Testis (tissue), 3 donors: ENCODE measurements around the gene ATP11A. TPM values are rescaled to one million over a fixed set of nuclear protein-coding genes. Genes with fewer than 3 reads are reported as not detected.

Experiments
- DNase-seq: peaks from one replicate; pipeline ENCODE4 v3.0.0-alpha.2; 2019
- H3K27ac ChIP-seq, 2 donors: fragments of 200-600 bp; sonication (generic); one replicate each; pipeline ENCODE4 v1.5.1; 2019
- H3K27me3 ChIP-seq: fragments of 200-600 bp; sonication (generic); one replicate; pipeline ENCODE4 v1.5.1; 2019
- H3K36me3 ChIP-seq: fragments of 200-600 bp; sonication (generic); one replicate; pipeline ENCODE4 v1.5.1; 2017; ENCODE audit warnings: low read depth; ENCODE audit errors: missing control alignments
- H3K4me1 ChIP-seq: fragments of 200-600 bp; sonication (generic); one replicate; pipeline ENCODE4 v1.5.1; 2019
- H3K4me3 ChIP-seq, 2 donors: fragments of 200-600 bp; sonication (generic); one replicate each; pipeline ENCODE4 v1.5.1; 2017 to 2019
- H3K9me3 ChIP-seq: fragments of 200-600 bp; sonication (generic); one replicate; pipeline ENCODE4 v1.5.1; 2017
- CTCF ChIP-seq, 3 experiments: fragments of 450-650 bp in 2 of 3; fragments of 200-600 bp in 1 of 3; sonication (generic) in 1 of 3; IDR thresholded peaks; one replicate each; pipeline ENCODE4 v1.5.1; 2016 to 2019; ENCODE audit warnings: antibody characterized with exemption in 3 of 3, mild to moderate bottlenecking in 2 of 3, moderate library complexity in 1 of 3
- POLR2A ChIP-seq: fragments of 450-650 bp; IDR thresholded peaks from one replicate; pipeline ENCODE4 v1.6.1; 2017; ENCODE audit warnings: antibody characterized with exemption, mild to moderate bottlenecking, moderate library complexity
- WGBS, 2 donors: methylation state at CpG; one replicate each; pipeline ENCODE4 v1.1.5; 2018; 5-methylcytosine and 5-hydroxymethylcytosine counted together
- intact Hi-C: fragments of 100-400 bp; cut with DNase I; formaldehyde crosslinking; loops from one replicate; pipeline ENCODE4 v1.15.1; 2023; ENCODE audit warnings: low total_unique reads
- polyA plus RNA-seq: library from polyadenylated mRNA; stranded (reverse); fragments of 350-450 nt; fragmentation: Illumina TruSeq; extraction: RNeasy Lipid Tissue Mini Kit (QIAGEN cat#74804); gene quantifications from one replicate; pipeline ENCODE4 v1.2.3, GENCODE V29; 2014; ENCODE audit warnings: low read depth, low replicate concordance; ENCODE audit not compliant: insufficient read depth
- total RNA-seq, 2 donors: library from RNA; depleted of rRNA; stranded (reverse); fragments of >200 nt; gene quantifications; one replicate each; pipeline ENCODE4 v1.2.3, GENCODE V29; 2016

The ATP11A gene
- total and polyA plus RNA-seq, 3 donors from 2014 or later, result 34.4 to 122 (median 112) TPM

- H3K4me3 ChIP-seq, result no peak overlapping the region
- H3K36me3 ChIP-seq, result no peaks in the 10 kb centered on the region
- no peaks in the 10 kb centered on the region for H3K9me3 ChIP-seq
- H3K27me3 ChIP-seq, result no peaks in the 10 kb centered on the region
- WGBS, 2 donors, result 80 to 89% methylated on average over 5 to 8 of the region's 8 CpGs
- no peak overlapping the region for H3K27ac ChIP-seq
- TF ChIP-seq CTCF (IDR thresholded peaks at IDR 0.05), result no peak
- no peak for TF ChIP-seq POLR2A
- no peak for DNase-seq
- intact Hi-C loops, result no loop called here
- H3K4me1 ChIP-seq, result no peaks in the 10 kb centered on the region
Measured at GRCh38 chr13:112900691-112901091, 210.9 kb downstream of the ATP11A start.

GRCh38 chr13:112902101-112902651, 212.3 kb downstream of the ATP11A start:
- no peak overlapping the region for H3K27ac ChIP-seq
- WGBS, 2 donors, result 78 to 82% methylated on average over 14 of the region's 14 CpGs
- no peaks in the 10 kb centered on the region for H3K27me3 ChIP-seq
- DNase-seq, result no peak
- intact Hi-C loops, result no loop called here
- no peak overlapping the region for H3K4me3 ChIP-seq
- no peaks in the 10 kb centered on the region for H3K9me3 ChIP-seq
- H3K36me3 ChIP-seq, result no peaks in the 10 kb centered on the region
- TF ChIP-seq CTCF (IDR thresholded peaks at IDR 0.05) (no peak), POLR2A (no peak)
- H3K4me1 ChIP-seq, result no peaks in the 10 kb centered on the region

- no peak for TF ChIP-seq CTCF (IDR thresholded peaks at IDR 0.05)
- no peak for TF ChIP-seq POLR2A
- intact Hi-C loops, result no loop called here
- Histone ChIP-seq H3K27ac (no peak overlapping the region), H3K9me3 (no peaks in the 10 kb centered on the region), H3K4me3 (no peak overlapping the region), H3K27me3 (no peaks in the 10 kb centered on the region), H3K4me1 (no peaks in the 10 kb centered on the region), H3K36me3 (no peaks in the 10 kb centered on the region)
- WGBS, 2 donors, result 69 to 73% methylated on average over 2 of the region's 2 CpGs
- DNase-seq, result no peak
Measured at GRCh38 chr13:112902669-112903068, 212.8 kb downstream of the ATP11A start.

GRCh38 chr13:112903071-112903577, 213.3 kb downstream of the ATP11A start:
- Histone ChIP-seq H3K4me3 (no peak overlapping the region), H3K36me3 (no peaks in the 10 kb centered on the region), H3K27ac (no peak overlapping the region), H3K9me3 (no peaks in the 10 kb centered on the region), H3K4me1 (no peaks in the 10 kb centered on the region), H3K27me3 (no peaks in the 10 kb centered on the region)
- TF ChIP-seq CTCF (IDR thresholded peaks at IDR 0.05) (no peak), POLR2A (no peak)
- WGBS, 2 donors, result 94 to 97% methylated on average over 8 of the region's 8 CpGs
- DNase-seq, result no peak
- intact Hi-C loops, result no loop called here

GRCh38 chr13:112903606-112904195, 213.9 kb downstream of the ATP11A start:
- Histone ChIP-seq H3K4me1 (no peaks in the 10 kb centered on the region), H3K27ac (no peak overlapping the region), H3K27me3 (no peaks in the 10 kb centered on the region), H3K9me3 (no peaks in the 10 kb centered on the region), H3K4me3 (no peak overlapping the region), H3K36me3 (no peaks in the 10 kb centered on the region)
- TF ChIP-seq CTCF (IDR thresholded peaks at IDR 0.05) (no peak), POLR2A (no peak)
- DNase-seq, result no peak
- WGBS, 2 donors, result 90 to 91% methylated on average over 9 to 19 of the region's 19 CpGs
- intact Hi-C loops, result no loop called here
